ENCODE results near the gene PPIL1. TPM values are rescaled to one million over a fixed set of nuclear protein-coding genes. Genes with fewer than 3 reads are reported as not detected.

PPIL1 gene
- total and polyA plus RNA-seq, 2 of the 13 experiments (the other 11 are each of a cell fraction or from before 2014, with no cell fraction given) = 74.2 to 144 TPM

GRCh38 chr6:36867471-36868224 is 7.0 kb downstream of the PPIL1 start:
- CTCF ChIA-PET (ENCODE audit: low intra/inter-chr PET ratio, low total read pairs) = no interaction called here
- POLR2A ChIA-PET = no interaction called here
- no peak for FAIRE-seq

DNA sequence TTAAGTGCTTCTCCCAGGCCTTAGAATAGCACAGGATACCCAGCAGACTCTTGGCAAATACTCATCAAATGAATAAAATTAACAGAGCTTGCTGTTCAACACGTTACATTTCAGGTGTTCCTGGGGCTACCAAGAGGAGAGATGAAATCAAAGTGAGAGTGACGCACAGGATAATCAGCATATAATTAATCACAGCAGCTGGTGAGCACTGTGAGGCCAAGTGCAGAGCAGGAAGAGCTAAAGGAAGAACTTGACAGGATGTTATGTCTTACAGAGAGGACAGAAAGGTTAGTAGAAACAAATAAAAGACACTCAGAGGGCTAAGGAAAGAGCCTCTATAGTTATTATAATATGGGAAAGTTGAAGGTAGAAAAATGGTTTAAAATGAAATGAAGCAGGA is 8.8 kb downstream of the PPIL1 start:
- intact Hi-C loops (cut with micrococcal nuclease; ENCODE audit: unreplicated experiment) = no loop called here
- H3K27me3 ChIP-seq (ENCODE audit: control insufficient read depth in 1 of 2, insufficient read depth in 2 of 2, low read length in 2 of 2) = no peaks in the 10 kb centered on the region
- CTCF ChIA-PET (ENCODE audit: low intra/inter-chr PET ratio, low total read pairs) = no interaction called here

More at GRCh38 chr6:36867471-36868224, 7.0 kb downstream of the PPIL1 start:
- Histone ChIP-seq H3K4me1 (ENCODE audit: insufficient read depth, low read length) (peaks cover 11% of the 10 kb centered on the region), H3K79me2 (ENCODE audit: insufficient read depth, low read length) (peaks cover 59% of the 10 kb centered on the region), H2AFZ (ENCODE audit: low read length) (no peak overlapping the region), H3K36me3 (replicated peaks in 1 of 2; ENCODE audit: control insufficient read depth in 1 of 2, insufficient read depth in 2 of 2, low read length in 2 of 2) (peaks cover 30 to 87% of the 10 kb centered on the region in 2 experiments), H3K4me2 (ENCODE audit: low read depth, low read length) (no peak overlapping the region), H3K9ac (ENCODE audit: insufficient read depth, low read depth, low read length) (no peak overlapping the region; the same call in 1 of the 2 replicates), H4K20me1 (ENCODE audit: insufficient read depth, low read length) (no peaks in the 10 kb centered on the region; the same call in 1 of the 2 replicates), H3K4me3 (replicated peaks in 1 of 3; ENCODE audit: insufficient read depth in 1 of 3, low read depth in 2 of 3, low read length in 3 of 3) (no peak overlapping the region), H3K27ac (ENCODE audit: extremely low read length, insufficient read depth, low read length) (no peak overlapping the region), H3K9me3 (ENCODE audit: low read length) (no peaks in the 10 kb centered on the region), H3K27me3 (ENCODE audit: control insufficient read depth in 1 of 2, insufficient read depth in 2 of 2, low read length in 2 of 2) (no peaks in the 10 kb centered on the region)
- no peak for TF ChIP-seq FLYWCH1 (CRISPR knock-in tag; IDR thresholded peaks at IDR 0.05)
- no peak for TF ChIP-seq ZNF382 (CRISPR knock-in tag; IDR thresholded peaks at IDR 0.05; ENCODE audit: borderline replicate concordance)
- TF ChIP-seq SMARCC2 (IDR thresholded peaks at IDR 0.05) = no peak
- intact Hi-C loops (cut with micrococcal nuclease; ENCODE audit: unreplicated experiment) (no loop called here), in situ Hi-C loops (cut with HindIII; ENCODE audit: extremely low pct_ligation_motif_present, low pct_unique_long_range_greater_than_20kb) (no loop called here)
- ATAC-seq (no peak), DNase-seq (ENCODE audit: low spot score) (no peak)
- no TSS peak for BruUV-seq (replicated peaks)
- 100% methylated on average over 3 of the region's 4 CpGs for WGBS (ENCODE audit: low lambda C conversion rate)

More for the DNA sequence above, 8.8 kb downstream of the PPIL1 start:
- no peak overlapping the region for H3K27ac ChIP-seq (ENCODE audit: extremely low read length, insufficient read depth, low read length)
- no peaks in the 10 kb centered on the region for H3K9me3 ChIP-seq (ENCODE audit: low read length)
- peaks cover 61% of the 10 kb centered on the region for H3K79me2 ChIP-seq (ENCODE audit: insufficient read depth, low read length)
- POLR2A ChIA-PET = interaction anchor here (1.2 kb wide), 1 partner anchor 9 kb away, joined by 3 read pairs; the partner anchor contains the start of gene PPIL1
- ATAC-seq (no peak), DNase-seq (ENCODE audit: low spot score) (no peak), FAIRE-seq (no peak)
- in situ Hi-C loops (cut with HindIII; ENCODE audit: extremely low pct_ligation_motif_present, low pct_unique_long_range_greater_than_20kb) = no loop called here
- H3K4me3 ChIP-seq (replicated peaks in 1 of 3; ENCODE audit: insufficient read depth in 1 of 3, low read depth in 2 of 3, low read length in 3 of 3) = no peak overlapping the region
- H3K9ac ChIP-seq (ENCODE audit: insufficient read depth, low read depth, low read length) = no peak overlapping the region
- H3K4me1 ChIP-seq (ENCODE audit: insufficient read depth, low read length) = no peaks in the 10 kb centered on the region
- 95% methylated on average over 2 of the region's 2 CpGs for whole genome bisulfite sequencing (ENCODE audit: low lambda C conversion rate)
- peaks cover 37 to 88% of the 10 kb centered on the region in 2 experiments for H3K36me3 ChIP-seq (replicated peaks in 1 of 2; ENCODE audit: control insufficient read depth in 1 of 2, insufficient read depth in 2 of 2, low read length in 2 of 2)
- TF ChIP-seq, protein P1, sequence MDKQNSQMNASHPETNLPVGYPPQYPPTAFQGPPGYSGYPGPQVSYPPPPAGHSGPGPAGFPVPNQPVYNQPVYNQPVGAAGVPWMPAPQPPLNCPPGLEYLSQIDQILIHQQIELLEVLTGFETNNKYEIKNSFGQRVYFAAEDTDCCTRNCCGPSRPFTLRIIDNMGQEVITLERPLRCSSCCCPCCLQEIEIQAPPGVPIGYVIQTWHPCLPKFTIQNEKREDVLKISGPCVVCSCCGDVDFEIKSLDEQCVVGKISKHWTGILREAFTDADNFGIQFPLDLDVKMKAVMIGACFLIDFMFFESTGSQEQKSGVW (CRISPR knock-in tag; IDR thresholded peaks at IDR 0.05; ENCODE audit: borderline replicate concordance) = no peak
- TF ChIP-seq KAT7 (CRISPR knock-in tag; IDR thresholded peaks at IDR 0.05; ENCODE audit: borderline replicate concordance) (no peak), HNRNPK (IDR thresholded peaks at IDR 0.05; ENCODE audit: low read depth, low read length, poor library complexity, severe bottlenecking) (peak; percentile 4), HNF1B (CRISPR knock-in tag; IDR thresholded peaks at IDR 0.05) (no peak)
- H3K4me2 ChIP-seq (ENCODE audit: low read depth, low read length) = no peak overlapping the region
- no peaks in the 10 kb centered on the region; the same call in 1 of the 2 replicates for H4K20me1 ChIP-seq (ENCODE audit: insufficient read depth, low read length)
- no TSS peak for BruUV-seq (replicated peaks)
- no peak overlapping the region for H2AFZ ChIP-seq (ENCODE audit: low read length)

Measured in HepG2 (cell line).